HG02610 (cell line): ENCODE results near the gene FGFR4.

Experiments used
- ATAC-seq: cut with Tn5 transposase; IDR thresholded peaks from one replicate; pipeline ENCODE4 v1.9.1; 2021; ENCODE audit warnings: mild to moderate bottlenecking, moderate library complexity; ENCODE audit not compliant: unreplicated experiment

FGFR4 gene

GRCh38 chr5:177099422-177100093 lies 12.8 kb downstream of the FGFR4 start:
- no peak for ATAC-seq

GRCh38 chr5:177100714-177101121 lies 14.0 kb downstream of the FGFR4 start:
- no peak for ATAC-seq

- ATAC-seq = no peak
These were observed 17.0 kb downstream of the FGFR4 start for GRCh38 chr5:177103523-177104253.

GRCh38 chr5:177105691-177106476 lies 19.2 kb downstream of the FGFR4 start:
- no peak for ATAC-seq

GRCh38 chr5:177107159-177107558 lies 20.4 kb downstream of the FGFR4 start:
- ATAC-seq = no peak

GRCh38 chr5:177109810-177110209 lies 23.1 kb downstream of the FGFR4 start:
- ATAC-seq = no peak

- no peak for ATAC-seq
These were observed 25.1 kb downstream of the FGFR4 start for GRCh38 chr5:177111720-177112394.

- no peak for ATAC-seq
These were observed 26.0 kb downstream of the FGFR4 start for GRCh38 chr5:177112589-177113220.

- no peak for ATAC-seq
These were observed 27.1 kb downstream of the FGFR4 start for GRCh38 chr5:177113566-177114424.

GRCh38 chr5:177116631-177117373 lies 30.1 kb downstream of the FGFR4 start:
- peak; percentile 63 for ATAC-seq

- no peak for ATAC-seq
These were observed 30.8 kb downstream of the FGFR4 start for GRCh38 chr5:177117441-177118045.

GRCh38 chr5:177122566-177122965 lies 35.9 kb downstream of the FGFR4 start:
- no peak for ATAC-seq

GRCh38 chr5:177123789-177124485 lies 37.2 kb downstream of the FGFR4 start:
- ATAC-seq = no peak

- ATAC-seq = no peak
These were observed 37.8 kb downstream of the FGFR4 start for GRCh38 chr5:177124486-177124991.

GRCh38 chr5:177126771-177127170 lies 40.1 kb downstream of the FGFR4 start:
- no peak for ATAC-seq

- no peak for ATAC-seq
These were observed 41.9 kb downstream of the FGFR4 start for GRCh38 chr5:177128551-177128981.

- no peak for ATAC-seq
These were observed 43.7 kb downstream of the FGFR4 start for GRCh38 chr5:177130211-177131018.
